Small intestine (tissue), 7 donors: Measurements from ENCODE around the gene ZNF184. TPM values are rescaled to one million over a fixed set of nuclear protein-coding genes. Genes with fewer than 3 reads are reported as not detected.

Experiments
- DNase-seq, 2 donors: peaks; one replicate each; pipeline versions ENCODE4 v3.0.0 to v3.0.0-alpha.2; 2013
- FAIRE-seq: peaks from 2 replicates; lab custom pipeline; 2012; peaks lifted over from hg19 to GRCh38; lab: Jason Lieb, UNC
- H3K27ac ChIP-seq, 3 donors: one replicate each; pipeline ENCODE4 v1.5.1; 2013; ENCODE audit warnings: low read length in 2 of 3, mild to moderate bottlenecking in 2 of 3, control low read depth in 1 of 3, inconsistent platforms in 1 of 3, low read depth in 1 of 3, moderate library complexity in 1 of 3
- H3K27me3 ChIP-seq, 3 donors: one replicate each; pipeline ENCODE4 v1.6.1; 2013; ENCODE audit warnings: low read length in 3 of 3, inconsistent platforms in 1 of 3; ENCODE audit not compliant: control insufficient read depth in 3 of 3, insufficient read depth in 3 of 3
- H3K36me3 ChIP-seq, 3 donors: one replicate each; pipeline ENCODE4 v1.6.1; 2013; ENCODE audit warnings: low read length in 3 of 3, inconsistent platforms in 1 of 3, low read depth in 1 of 3, mild to moderate bottlenecking in 1 of 3, moderate library complexity in 1 of 3; ENCODE audit not compliant: control insufficient read depth in 3 of 3, insufficient read depth in 2 of 3
- H3K4me1 ChIP-seq, 3 donors: one replicate each; pipeline ENCODE4 v1.6.1; 2013; ENCODE audit warnings: low read length in 2 of 3, inconsistent platforms in 1 of 3, low read depth in 1 of 3, mild to moderate bottlenecking in 1 of 3, moderate library complexity in 1 of 3; ENCODE audit not compliant: control insufficient read depth in 3 of 3, insufficient read depth in 2 of 3
- H3K4me3 ChIP-seq, 3 donors: one replicate each; pipeline ENCODE4 v1.5.1; 2013; ENCODE audit warnings: low read length in 3 of 3, control low read depth in 1 of 3, inconsistent platforms in 1 of 3, low read depth in 1 of 3, mild to moderate bottlenecking in 1 of 3, moderate library complexity in 1 of 3
- H3K9me3 ChIP-seq, 2 donors: one replicate each; pipeline ENCODE4 v1.6.1; 2013; ENCODE audit warnings: low read depth in 1 of 2, low read length in 1 of 2; ENCODE audit not compliant: control insufficient read depth in 2 of 2, insufficient read depth in 1 of 2
- WGBS, 3 donors: extraction: QIAGEN DNeasy Blood & Tissue Kit; methylation state at CpG; one replicate each; pipeline ENCODE4 v1.1.7; 2013; 5-methylcytosine and 5-hydroxymethylcytosine counted together
- polyA plus RNA-seq, 4 donors: library from polyadenylated mRNA; stranded (reverse) in 3 of 4; unstranded in 1 of 4; fragments of 200-250 nt in 3 of 4; fragments of 120-200 nt in 1 of 4; gene quantifications; one replicate each; pipeline versions ENCODE4 v1.2.1 to v1.2.3, GENCODE V29; 2013
- donor health status: healthy with polysubstance abuse.
- donor health status: control.
- donor health status: control.
- donor health status: Bipolar disorder and iron deficiency.
- donor health status: healthy.

Gene ZNF184
- polyA plus RNA-seq, 4 donors: 1.6 to 7.3 (median 2.8) TPM

- no peaks in the 10 kb centered on the region for H3K9me3 ChIP-seq
- peaks cover 0 to 2% (median 0%) of the 10 kb centered on the region in 3 donors for H3K4me1 ChIP-seq
- no peak overlapping the region for H3K4me3 ChIP-seq
- no peaks in the 10 kb centered on the region for H3K36me3 ChIP-seq
- FAIRE-seq (no peak), DNase-seq (no peak)
- peaks cover 0 to 18% (median 2%) of the 10 kb centered on the region in 3 donors for H3K27me3 ChIP-seq
- WGBS, 3 donors: 80 to 82% (median 81%) methylated on average over 9 of the region's 9 CpGs
- H3K27ac ChIP-seq: no peak overlapping the region
Measured at GRCh38 chr6:27507041-27507956, 34.4 kb upstream of the ZNF184 start.

- Histone ChIP-seq H3K27ac (no peak overlapping the region), H3K36me3 (no peaks in the 10 kb centered on the region), H3K4me1 (peaks cover 0 to 5% (median 0%) of the 10 kb centered on the region in 3 donors), H3K9me3 (no peaks in the 10 kb centered on the region), H3K4me3 (no peak overlapping the region), H3K27me3 (peaks cover 0 to 14% (median 0%) of the 10 kb centered on the region in 3 donors)
- 33 to 62% (median 52%) methylated on average over 20 of the region's 20 CpGs for WGBS, 3 donors
- no peak for FAIRE-seq
- DNase-seq: peak; percentile 8 to 36
Measured at GRCh38 chr6:27505209-27506027, 32.5 kb upstream of the ZNF184 start.

GRCh38 chr6:27503436-27504030, 30.6 kb upstream of the ZNF184 start:
- no peaks in the 10 kb centered on the region for H3K36me3 ChIP-seq
- H3K4me3 ChIP-seq: peak overlapping the region in 2 of 3 donors; percentile 31 to 59
- H3K4me1 ChIP-seq: peaks cover 0 to 5% (median 0%) of the 10 kb centered on the region in 3 donors
- FAIRE-seq: no peak
- H3K9me3 ChIP-seq: no peaks in the 10 kb centered on the region
- H3K27me3 ChIP-seq: peaks cover 0 to 15% (median 0%) of the 10 kb centered on the region in 3 donors
- peak; percentile 65 to 83 for DNase-seq
- H3K27ac ChIP-seq: peak overlapping the region in 2 of 3 donors; percentile 12 to 29
- WGBS, 3 donors: 4 to 8% (median 6%) methylated on average over 21 of the region's 21 CpGs

DNA sequence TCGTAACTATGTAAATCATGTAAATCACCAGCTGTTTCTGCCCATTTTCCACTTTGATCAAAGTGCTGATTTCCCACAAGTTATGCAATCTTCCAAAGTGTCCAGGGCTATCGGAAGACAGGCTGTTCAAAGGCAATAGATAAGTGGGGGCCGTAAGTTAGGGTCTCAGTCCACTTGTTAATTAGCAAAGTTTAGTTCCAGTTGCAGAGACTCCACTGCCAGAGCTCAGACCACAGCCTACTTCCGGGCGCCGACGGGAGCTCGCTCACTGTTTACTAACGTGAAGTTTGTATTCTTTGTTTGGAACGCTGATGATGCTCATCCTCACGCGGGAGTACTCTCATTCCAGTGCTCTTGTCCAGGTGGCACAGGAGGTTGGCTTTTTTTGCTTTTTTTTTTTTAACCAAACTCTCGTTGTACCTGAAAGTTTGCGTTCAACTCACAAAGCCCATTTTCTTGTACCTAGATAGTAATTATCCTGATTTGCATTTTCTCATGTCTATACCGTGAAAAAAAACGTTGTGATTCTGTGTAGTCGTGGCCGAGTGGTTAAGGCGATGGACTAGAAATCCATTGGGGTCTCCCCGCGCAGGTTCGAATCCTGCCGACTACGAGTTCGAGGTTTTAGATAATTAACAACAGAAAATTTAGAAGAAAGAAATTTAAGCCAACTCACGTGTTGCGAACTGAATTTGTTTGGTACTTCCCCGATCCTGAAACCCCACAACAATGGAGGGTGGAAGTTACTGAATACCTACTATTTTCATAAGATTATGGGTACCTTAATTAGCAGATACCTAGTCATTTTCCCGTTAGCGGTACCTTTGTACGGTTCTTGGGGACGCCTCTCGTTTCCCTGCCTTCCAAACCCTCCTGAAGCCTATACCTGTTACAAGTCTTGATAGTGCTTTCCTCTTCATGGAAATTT, 29.9 kb upstream of the ZNF184 start:
- Histone ChIP-seq H3K27me3 (peaks cover 0 to 20% (median 0%) of the 10 kb centered on the region in 3 donors), H3K9me3 (no peaks in the 10 kb centered on the region), H3K27ac (peak overlapping the region in 2 of 3 donors; percentile 12 to 29), H3K36me3 (no peaks in the 10 kb centered on the region), H3K4me3 (peak overlapping the region in 2 of 3 donors; percentile 31 to 59), H3K4me1 (peaks cover 0 to 5% (median 0%) of the 10 kb centered on the region in 3 donors)
- WGBS, 3 donors: 1% methylated on average over 33 of the region's 33 CpGs
- no peak for FAIRE-seq
- peak; percentile 58 to 65 for DNase-seq

DNA sequence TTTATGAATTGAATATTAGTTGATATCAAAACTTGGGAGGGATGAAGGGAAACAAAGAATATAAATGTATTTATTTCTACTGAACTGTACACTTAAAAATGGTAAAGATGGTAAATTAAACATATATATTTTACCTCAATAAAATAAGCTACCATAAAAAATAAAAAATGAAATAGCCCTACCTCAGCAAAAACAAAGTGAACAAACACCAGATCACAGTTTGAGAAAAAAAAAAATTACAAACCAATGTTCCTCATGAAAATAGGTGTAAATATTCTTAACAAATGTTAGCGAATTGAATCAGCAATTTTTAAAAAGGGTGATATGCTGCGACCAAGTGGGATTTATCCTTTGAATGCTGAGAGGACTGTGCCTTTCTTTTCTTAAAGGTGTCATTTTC, 28.3 kb upstream of the ZNF184 start:
- H3K4me3 ChIP-seq: no peak overlapping the region
- no peaks in the 10 kb centered on the region for H3K36me3 ChIP-seq
- H3K4me1 ChIP-seq: peaks cover 0 to 5% (median 0%) of the 10 kb centered on the region in 3 donors
- H3K27ac ChIP-seq: no peak overlapping the region
- FAIRE-seq (no peak), DNase-seq (no peak)
- no peaks in the 10 kb centered on the region for H3K9me3 ChIP-seq
- peaks cover 0 to 20% (median under 1%) of the 10 kb centered on the region in 3 donors for H3K27me3 ChIP-seq
- WGBS, 3 donors: 69 to 81% (median 70%) methylated on average over 2 of the region's 2 CpGs

DNA sequence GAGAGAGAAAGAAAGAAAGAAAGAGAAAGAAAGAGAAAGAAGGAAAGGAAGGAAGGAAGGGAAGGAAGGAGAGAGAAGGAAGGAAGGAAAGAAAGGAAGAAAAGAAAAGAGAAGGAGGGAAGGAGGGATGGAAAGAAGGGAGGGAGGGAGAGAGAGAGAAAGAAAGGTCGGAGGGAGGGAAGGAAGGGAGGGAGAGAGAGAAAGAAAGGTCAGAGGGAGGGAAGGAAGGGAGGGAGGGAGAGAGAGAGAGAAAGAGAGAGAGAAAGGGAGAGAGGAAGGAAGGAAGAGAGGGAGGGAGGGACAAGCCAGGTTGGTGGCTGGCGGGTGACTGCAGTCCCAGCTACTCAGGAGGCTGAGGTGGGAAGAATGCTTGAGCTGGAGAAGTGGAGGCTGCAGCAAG, 27.3 kb upstream of the ZNF184 start:
- Histone ChIP-seq H3K9me3 (no peaks in the 10 kb centered on the region), H3K27ac (no peak overlapping the region), H3K27me3 (peaks cover 0 to 30% (median 10%) of the 10 kb centered on the region in 3 donors), H3K36me3 (no peaks in the 10 kb centered on the region), H3K4me1 (peaks cover 0 to 10% (median 3%) of the 10 kb centered on the region in 3 donors), H3K4me3 (no peak overlapping the region)
- FAIRE-seq: no peak
- no peak for DNase-seq
- WGBS, 3 donors: 26 to 42% (median 38%) methylated on average over 2 of the region's 2 CpGs

GRCh38 chr6:27495386-27496135, 22.7 kb upstream of the ZNF184 start:
- Histone ChIP-seq H3K4me3 (peak overlapping the region in 2 of 3 donors; percentile 38 to 40), H3K27ac (no peak overlapping the region), H3K27me3 (peaks cover 0 to 34% (median 11%) of the 10 kb centered on the region in 3 donors), H3K36me3 (no peaks in the 10 kb centered on the region), H3K9me3 (no peaks in the 10 kb centered on the region), H3K4me1 (peaks cover 0 to 6% (median 5%) of the 10 kb centered on the region in 3 donors)
- DNase-seq: peak in 1 of 2 donors; percentile 52
- WGBS, 3 donors: 4 to 15% (median 11%) methylated on average over 34 of the region's 34 CpGs
- FAIRE-seq: no peak
